Stimulated activated CD8-positive, alpha-beta memory T cell treated with anti-CD3 and anti-CD28 coated beads, Interleukin-7, amount 100 ng/mL, for 24 hours (primary cell): ENCODE data around the gene BRINP3.

Experiments
- DNase-seq: peaks from one replicate; pipeline ENCODE4 v3.0.0-alpha.2; 2020; ENCODE audit warnings: low read depth

BRINP3 gene

GRCh38 chr1:190322274-190322673 is 155.4 kb downstream of the BRINP3 start:
- no peak for DNase-seq

- no peak for DNase-seq
These were observed 156.7 kb downstream of the BRINP3 start for GRCh38 chr1:190320952-190321351.

- DNase-seq, result no peak
These were observed 164.9 kb downstream of the BRINP3 start for GRCh38 chr1:190312763-190313162.

GRCh38 chr1:190303501-190303900 is 174.2 kb downstream of the BRINP3 start:
- no peak for DNase-seq

GRCh38 chr1:190296453-190296852 is 181.2 kb downstream of the BRINP3 start:
- DNase-seq, result no peak

- no peak for DNase-seq
These were observed 187.8 kb downstream of the BRINP3 start for GRCh38 chr1:190289897-190290296.

GRCh38 chr1:190286111-190286510 is 191.6 kb downstream of the BRINP3 start:
- no peak for DNase-seq

- no peak for DNase-seq
These were observed 200.6 kb downstream of the BRINP3 start for GRCh38 chr1:190277107-190277506.

- DNase-seq, result no peak
These were observed 202.9 kb downstream of the BRINP3 start for GRCh38 chr1:190274721-190275120.

GRCh38 chr1:190273161-190273560 is 204.5 kb downstream of the BRINP3 start:
- no peak for DNase-seq

GRCh38 chr1:190262538-190262937 is 215.1 kb downstream of the BRINP3 start:
- DNase-seq, result no peak

- DNase-seq, result no peak
These were observed 218.2 kb downstream of the BRINP3 start for GRCh38 chr1:190259424-190259823.

GRCh38 chr1:190258003-190258402 is 219.7 kb downstream of the BRINP3 start:
- DNase-seq, result no peak

GRCh38 chr1:190252046-190252445 is 225.6 kb downstream of the BRINP3 start:
- no peak for DNase-seq

- no peak for DNase-seq
These were observed 227.3 kb downstream of the BRINP3 start for GRCh38 chr1:190250368-190250767.

GRCh38 chr1:190244406-190244805 is 233.3 kb downstream of the BRINP3 start:
- no peak for DNase-seq

- DNase-seq, result no peak
These were observed 234.6 kb downstream of the BRINP3 start for GRCh38 chr1:190243056-190243455.

- no peak for DNase-seq
These were observed 251.7 kb downstream of the BRINP3 start for GRCh38 chr1:190226006-190226405.

- DNase-seq, result no peak
These were observed 265.2 kb downstream of the BRINP3 start for GRCh38 chr1:190212450-190212849.

GRCh38 chr1:190207733-190208132 is 269.9 kb downstream of the BRINP3 start:
- no peak for DNase-seq

GRCh38 chr1:190205713-190206112 is 272.0 kb downstream of the BRINP3 start:
- DNase-seq, result no peak

- no peak for DNase-seq
These were observed 281.6 kb downstream of the BRINP3 start for GRCh38 chr1:190196020-190196419.

GRCh38 chr1:190193508-190194115 is 284.1 kb downstream of the BRINP3 start:
- DNase-seq, result no peak

- no peak for DNase-seq
These were observed 285.0 kb downstream of the BRINP3 start for GRCh38 chr1:190192627-190193026.

GRCh38 chr1:190183588-190183987 is 294.1 kb downstream of the BRINP3 start:
- no peak for DNase-seq
